CD4-positive, alpha-beta T cell treated with Interferon gamma for 1 hour (primary cell): ENCODE data around the gene KHDC1L.
A peak's percentile ranks its signal among the peaks of the same experiment; 100 is the strongest.
"Not testable (repeated sequence)": the region's sequence is repeated elsewhere in the genome, so short reads cannot be mapped to it uniquely, and the experiment has no call there.

Experiments used
- DNase-seq: peaks from one replicate; pipeline ENCODE4 v3.0.0-alpha.2; 2020

Gene KHDC1L

GRCh38 chr6:73225396-73225795, at the start of gene KHDC1L:
Gene KHDC1L, minus strand, starts transcription at chr6:73225496. Its CDS starts 88 bp downstream, at chr6:73225408.
- no peak for DNase-seq

- not testable (repeated sequence) for DNase-seq
Observed at GRCh38 chr6:73269296-73269695, 44.0 kb upstream of the KHDC1L start.

- DNase-seq: not testable (repeated sequence)
Observed at GRCh38 chr6:73268896-73269295, 43.6 kb upstream of the KHDC1L start.

- no peak for DNase-seq
Observed at GRCh38 chr6:73264446-73264845, 39.1 kb upstream of the KHDC1L start.

- no peak for DNase-seq
Observed at GRCh38 chr6:73263570-73263909, 38.2 kb upstream of the KHDC1L start.

- peak; percentile 53 for DNase-seq
Observed at GRCh38 chr6:73262671-73263569, 37.6 kb upstream of the KHDC1L start, which contains the start of gene KHDC1. Gene KHDC1, minus strand, starts transcription at chr6:73263196. Its CDS starts 20,679 bp downstream, at chr6:73242517.

- no peak for DNase-seq
Observed at GRCh38 chr6:73258721-73259120, 33.4 kb upstream of the KHDC1L start.

- DNase-seq: not testable (repeated sequence)
Observed at GRCh38 chr6:73254323-73254722, 29.0 kb upstream of the KHDC1L start.

GRCh38 chr6:73252703-73253102, 27.4 kb upstream of the KHDC1L start:
- DNase-seq: no peak

- no peak for DNase-seq
Observed at GRCh38 chr6:73250016-73250415, 24.7 kb upstream of the KHDC1L start.

GRCh38 chr6:73248192-73248903, 23.1 kb upstream of the KHDC1L start:
- DNase-seq: no peak

- DNase-seq: no peak
Observed at GRCh38 chr6:73242001-73242400, 16.7 kb upstream of the KHDC1L start.

- no peak for DNase-seq
Observed at GRCh38 chr6:73240730-73241129, 15.4 kb upstream of the KHDC1L start.

GRCh38 chr6:73236144-73236750, 11.0 kb upstream of the KHDC1L start:
- DNase-seq: no peak

GRCh38 chr6:73234733-73235132, 9.4 kb upstream of the KHDC1L start:
- DNase-seq: no peak

- DNase-seq: not testable (repeated sequence)
Observed at GRCh38 chr6:73233971-73234370, 8.7 kb upstream of the KHDC1L start.

GRCh38 chr6:73233048-73233447, 7.8 kb upstream of the KHDC1L start:
- DNase-seq: no peak

GRCh38 chr6:73231986-73232391, 6.7 kb upstream of the KHDC1L start:
- DNase-seq: no peak

- no peak for DNase-seq
Observed at GRCh38 chr6:73227606-73228255, 2.4 kb upstream of the KHDC1L start.

- no peak for DNase-seq
Observed at GRCh38 chr6:73216859-73217258, 8.4 kb downstream of the KHDC1L start.

- DNase-seq: no peak
Observed at GRCh38 chr6:73209117-73209516, 16.2 kb downstream of the KHDC1L start.

- no peak for DNase-seq
Observed at GRCh38 chr6:73207221-73207837, 18.0 kb downstream of the KHDC1L start.

GRCh38 chr6:73204252-73204651, 21.0 kb downstream of the KHDC1L start:
- no peak for DNase-seq
